HG03280 (cell line): ENCODE data around the gene KIAA0040.

ENCODE experiments used
- ATAC-seq: cut with Tn5 transposase; IDR thresholded peaks from one replicate; pipeline ENCODE4 v1.9.1; 2021; ENCODE audit warnings: mild to moderate bottlenecking, moderate library complexity; ENCODE audit not compliant: unreplicated experiment

The KIAA0040 gene

DNA sequence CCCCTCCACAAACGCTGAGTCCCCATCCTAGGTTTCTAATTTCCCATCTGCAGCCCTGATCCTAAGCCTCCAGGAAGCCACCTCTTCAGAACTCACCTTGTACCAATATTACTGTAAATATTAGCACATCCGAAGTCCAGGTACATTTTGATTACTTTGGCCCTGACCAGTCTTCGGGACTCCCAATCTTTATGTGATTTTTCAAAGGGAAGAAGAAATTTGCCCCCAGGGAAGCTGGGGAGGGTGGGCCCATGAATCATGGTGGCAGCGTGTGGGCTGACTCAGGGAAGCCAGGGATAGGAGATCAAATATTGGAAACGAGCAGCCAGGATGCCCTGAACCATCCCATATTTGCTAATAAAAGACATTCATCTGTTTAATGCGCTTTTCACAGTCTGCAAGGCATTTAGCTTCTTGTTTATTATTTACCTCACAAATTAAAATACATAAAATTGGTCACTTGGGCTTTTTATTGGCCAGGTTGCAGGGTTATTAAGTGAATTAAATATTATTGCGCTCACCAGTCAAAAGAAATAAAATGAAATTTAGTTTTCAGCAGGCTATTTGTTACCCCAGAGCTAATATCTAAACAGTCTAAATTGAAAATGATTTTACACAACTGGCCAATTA lies 46.6 kb downstream of the KIAA0040 start:
- no peak for ATAC-seq

DNA sequence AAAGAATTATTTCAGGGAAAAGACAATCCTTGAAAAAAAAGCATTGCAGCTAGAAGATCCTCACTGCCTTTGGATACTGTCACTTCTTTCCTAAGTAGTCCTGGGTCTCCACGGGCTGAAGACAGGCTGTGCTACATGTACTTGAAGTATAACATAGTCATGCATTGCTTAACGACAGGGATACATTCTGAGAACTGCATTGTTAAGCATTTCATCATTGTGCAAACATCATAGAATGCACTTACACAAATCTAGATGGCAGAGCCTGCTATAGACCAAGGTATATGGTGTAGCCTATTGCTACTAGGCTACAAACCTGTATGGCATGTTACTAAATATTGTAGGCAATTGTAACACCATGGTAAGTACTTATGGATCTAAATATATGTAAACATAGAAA lies 54.0 kb downstream of the KIAA0040 start:
- ATAC-seq: no peak

- ATAC-seq: no peak
Measured at GRCh38 chr1:175137369-175137768, 55.2 kb downstream of the KIAA0040 start.

DNA sequence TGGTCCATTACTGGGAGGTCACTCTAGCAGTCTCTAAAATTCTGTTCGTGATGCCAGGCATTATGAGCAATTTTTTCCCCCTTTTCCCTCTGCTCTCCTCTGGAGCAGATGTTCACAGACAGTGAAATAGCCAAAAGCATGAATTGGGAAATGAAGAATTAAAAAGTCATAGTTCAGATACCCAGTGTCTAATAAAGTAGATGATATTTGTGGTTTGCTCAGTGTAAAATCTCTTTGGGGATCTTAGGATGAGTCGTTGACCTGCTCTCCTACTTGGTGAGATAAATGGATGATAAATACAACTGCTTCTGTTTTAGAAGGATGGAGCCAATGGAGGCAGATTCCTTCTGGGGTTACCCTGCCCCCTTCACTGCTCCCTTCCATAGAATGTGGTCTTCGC lies 56.3 kb downstream of the KIAA0040 start:
- no peak for ATAC-seq

DNA sequence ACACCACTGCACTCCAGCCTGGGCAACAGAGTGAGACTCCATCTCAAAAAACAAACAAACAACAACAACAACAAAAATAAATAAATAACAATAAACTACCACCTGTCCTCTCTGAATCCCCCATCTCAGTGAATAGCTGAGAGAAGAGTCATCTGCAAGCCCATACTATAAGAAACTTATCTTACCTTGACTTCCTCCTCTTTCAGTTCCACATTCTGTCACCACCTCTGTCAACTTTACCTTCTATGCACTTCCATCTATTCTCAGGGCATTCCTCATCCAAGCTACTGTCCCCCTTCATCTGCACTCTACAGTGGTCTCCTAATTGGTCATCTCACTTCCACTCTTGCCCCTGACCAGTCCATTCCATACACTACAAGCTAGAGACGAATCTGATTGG lies 58.1 kb downstream of the KIAA0040 start:
- ATAC-seq: no peak

DNA sequence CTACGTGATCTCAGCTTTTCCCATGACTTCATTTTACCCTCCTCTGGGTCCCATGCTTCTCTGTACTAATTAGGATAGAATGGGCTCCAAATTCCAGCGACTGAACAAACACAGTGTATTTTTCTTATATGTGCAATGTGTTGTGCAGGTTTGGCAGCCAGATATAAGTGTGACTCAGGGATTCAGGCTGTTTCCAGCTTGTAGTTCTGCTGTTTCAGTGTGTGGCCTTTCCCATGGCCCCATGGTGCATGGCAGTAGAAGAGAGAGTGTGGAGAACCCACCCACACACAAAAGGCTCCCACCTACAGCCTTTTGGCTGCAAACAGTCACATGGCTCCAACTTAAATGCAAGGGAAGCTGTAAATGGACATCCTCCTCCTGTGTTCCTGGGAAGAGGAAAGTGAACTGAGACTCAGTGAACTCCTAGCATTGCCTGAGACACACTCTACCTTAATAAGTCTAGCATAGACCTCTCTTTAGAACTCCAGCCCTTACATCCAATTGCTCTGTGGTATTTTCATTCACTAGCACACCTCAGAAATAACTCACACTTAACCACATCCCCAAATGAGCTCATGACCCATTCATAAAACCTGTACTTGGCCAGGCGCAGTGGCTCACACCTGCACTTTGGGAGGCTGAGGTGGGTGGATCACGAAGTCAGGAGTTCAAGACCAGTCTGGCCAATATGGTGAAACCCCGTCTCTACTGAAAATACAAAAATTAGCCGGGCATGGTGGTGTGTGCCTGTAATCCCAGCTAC lies 58.7 kb downstream of the KIAA0040 start:
- no peak for ATAC-seq

GRCh38 chr1:175132436-175132835 lies 60.1 kb downstream of the KIAA0040 start:
- ATAC-seq: no peak

DNA sequence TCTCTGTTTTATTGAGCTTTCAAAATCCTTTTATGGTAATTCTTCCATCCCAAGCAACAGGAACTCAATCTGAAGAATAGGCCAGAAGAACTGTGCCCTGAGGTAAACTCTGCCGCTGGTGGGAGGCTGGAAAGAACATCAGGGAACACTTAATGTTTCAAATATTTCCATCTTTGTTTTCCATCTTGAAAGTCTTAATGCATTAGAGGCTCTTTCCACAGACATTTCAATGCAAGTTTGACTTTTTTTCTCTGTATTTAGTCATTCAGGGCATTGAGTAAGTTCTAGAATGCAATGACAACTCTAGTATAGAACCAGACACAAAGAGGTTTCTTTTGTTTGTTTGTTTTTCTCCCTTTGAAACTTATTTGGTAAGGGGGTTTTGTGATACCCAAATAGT lies 61.5 kb downstream of the KIAA0040 start:
- no peak for ATAC-seq

DNA sequence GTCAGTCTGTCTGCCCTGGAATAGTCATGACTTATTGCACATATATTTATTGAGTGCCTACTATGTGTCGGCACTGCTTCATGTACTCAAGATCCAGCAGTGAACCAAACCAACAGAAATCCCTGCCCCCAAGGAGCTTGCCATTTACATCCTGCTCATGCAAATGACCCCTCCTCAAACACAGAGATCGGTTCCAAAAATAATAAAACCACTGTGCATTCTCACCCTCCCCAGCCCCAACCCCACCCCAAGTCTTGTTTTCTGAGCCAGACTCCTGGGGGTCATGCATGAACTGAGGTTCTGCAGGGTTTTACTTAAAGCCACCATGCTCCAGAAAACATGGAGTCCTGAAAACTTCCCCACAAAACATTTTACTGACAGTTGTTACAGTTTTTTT lies 61.9 kb downstream of the KIAA0040 start:
- ATAC-seq: no peak

DNA sequence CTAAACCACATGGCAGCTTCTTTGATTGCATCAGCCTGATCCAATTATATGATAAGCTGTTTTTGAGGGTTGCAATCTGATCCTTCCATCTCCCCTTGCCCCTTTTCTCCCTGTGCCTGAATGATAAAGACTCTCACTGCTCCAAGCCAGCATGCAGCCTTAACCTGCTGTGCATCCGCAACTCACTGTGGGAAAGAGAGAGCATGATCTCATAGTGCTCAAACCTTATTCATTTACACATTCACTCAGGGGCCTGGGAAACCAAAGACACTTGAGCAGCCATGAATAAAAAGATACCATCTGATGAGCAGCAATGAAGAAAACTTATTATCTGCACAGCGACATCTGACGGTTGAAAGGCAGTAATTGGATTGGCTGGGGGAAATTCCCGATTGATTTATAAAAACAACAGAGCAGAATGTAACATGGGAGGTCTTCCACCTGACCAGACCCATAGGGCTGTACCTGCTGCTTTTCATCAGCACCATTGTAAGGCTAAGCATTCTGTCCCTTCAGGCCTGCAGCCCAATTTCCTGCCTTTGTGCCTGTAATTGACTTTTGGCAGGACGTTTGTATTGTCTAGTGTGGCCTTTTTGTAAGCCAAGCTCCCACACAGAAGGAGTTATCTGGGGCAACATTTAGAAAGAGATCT lies 62.5 kb downstream of the KIAA0040 start:
- ATAC-seq: no peak

GRCh38 chr1:175129644-175129996 lies 63.0 kb downstream of the KIAA0040 start:
- ATAC-seq: no peak

DNA sequence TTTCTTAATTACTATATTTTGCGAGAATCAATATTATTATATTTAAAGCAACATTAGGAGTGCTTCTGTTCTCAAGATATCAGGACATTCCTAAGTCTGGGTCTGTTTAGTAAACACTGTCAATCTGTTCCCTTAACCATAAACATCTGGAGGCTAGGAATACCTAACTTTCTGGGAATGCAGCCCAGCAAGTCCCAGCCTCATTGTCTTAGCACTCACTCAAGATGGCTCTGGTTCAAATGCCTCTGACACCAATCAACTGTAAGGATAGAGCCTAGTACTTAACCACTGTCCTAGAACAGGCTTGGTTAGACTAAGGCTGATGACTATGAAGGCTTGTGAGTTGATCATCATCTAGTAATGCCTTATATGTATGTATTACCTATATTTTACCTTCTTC lies 63.4 kb downstream of the KIAA0040 start:
- ATAC-seq: no peak

DNA sequence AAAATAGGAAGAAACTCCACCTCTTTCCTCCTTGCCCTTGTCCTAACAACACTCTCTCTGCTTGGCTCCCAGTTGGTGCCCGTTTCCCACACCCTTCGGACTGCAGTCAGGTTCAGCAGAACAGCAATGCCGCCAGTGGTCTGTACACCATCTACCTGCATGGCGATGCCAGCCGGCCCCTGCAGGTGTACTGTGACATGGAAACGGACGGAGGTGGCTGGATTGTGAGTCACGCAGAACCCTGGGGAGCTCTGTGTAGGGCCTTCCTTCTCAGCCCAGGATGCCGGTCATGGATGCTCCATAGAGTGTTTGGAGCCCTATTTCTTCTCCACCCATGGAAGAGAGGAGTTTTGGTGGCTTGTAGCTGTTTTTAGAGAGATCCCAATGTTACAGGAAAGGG lies 64.1 kb downstream of the KIAA0040 start:
- ATAC-seq: no peak

DNA sequence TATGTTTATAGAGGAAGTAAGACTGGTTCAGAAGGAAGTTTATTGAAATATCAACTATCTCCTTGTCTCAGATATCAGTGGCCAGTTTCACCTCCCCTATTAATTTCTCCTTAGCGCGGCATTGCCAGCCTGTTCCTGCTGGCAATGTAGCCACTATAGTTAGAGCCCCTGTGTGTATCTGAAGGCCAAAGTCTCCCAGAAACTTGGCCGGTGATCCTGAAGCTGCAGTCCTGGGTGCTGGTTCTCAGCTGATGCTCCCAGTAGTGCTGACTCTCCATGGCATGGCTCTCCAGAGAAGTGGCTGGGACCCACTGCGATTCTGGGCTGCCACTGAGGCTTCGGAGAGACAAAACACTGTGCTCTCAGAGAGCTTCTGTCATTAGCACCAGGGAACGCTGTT lies 65.0 kb downstream of the KIAA0040 start:
- ATAC-seq: no peak

GRCh38 chr1:175126347-175126746 lies 66.2 kb downstream of the KIAA0040 start:
- no peak for ATAC-seq

DNA sequence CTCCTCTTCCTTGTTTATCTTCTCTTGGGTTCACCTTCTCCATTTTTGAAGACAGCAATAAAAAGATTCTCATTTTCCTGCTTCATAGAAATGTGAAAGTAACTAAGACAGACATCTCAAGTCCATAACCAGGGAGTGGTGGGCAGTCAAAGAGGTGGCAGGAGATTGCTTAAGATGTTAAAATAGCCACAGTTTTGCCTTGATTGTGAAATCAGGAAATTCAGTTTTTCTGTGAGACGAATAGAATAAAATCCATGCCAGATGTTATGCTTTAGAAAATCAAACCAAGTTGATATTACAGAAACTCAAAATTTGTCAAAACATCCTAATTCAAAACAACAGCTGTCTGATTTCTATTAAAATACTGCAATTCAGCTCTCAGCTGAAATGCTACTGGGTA lies 67.7 kb downstream of the KIAA0040 start:
- ATAC-seq: no peak

DNA sequence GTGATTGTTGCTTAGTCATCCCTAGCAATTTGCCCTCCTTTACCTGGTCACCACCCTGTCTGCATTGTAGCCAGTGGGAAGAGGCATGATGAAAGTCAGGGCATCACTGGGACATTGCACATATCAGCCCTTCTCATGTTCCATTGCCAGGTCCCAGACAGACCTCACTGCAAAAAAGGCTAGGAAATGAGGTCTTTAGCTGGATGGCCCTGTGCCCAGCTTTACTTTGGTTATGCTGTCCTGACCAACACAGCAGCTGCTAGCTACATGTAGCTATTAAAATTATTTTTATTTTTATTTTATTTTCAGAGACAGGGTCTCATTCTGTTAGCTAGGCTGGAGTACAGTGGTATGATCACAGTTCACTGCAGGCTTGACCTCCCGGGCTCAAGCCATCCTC lies 72.1 kb downstream of the KIAA0040 start:
- no peak for ATAC-seq

DNA sequence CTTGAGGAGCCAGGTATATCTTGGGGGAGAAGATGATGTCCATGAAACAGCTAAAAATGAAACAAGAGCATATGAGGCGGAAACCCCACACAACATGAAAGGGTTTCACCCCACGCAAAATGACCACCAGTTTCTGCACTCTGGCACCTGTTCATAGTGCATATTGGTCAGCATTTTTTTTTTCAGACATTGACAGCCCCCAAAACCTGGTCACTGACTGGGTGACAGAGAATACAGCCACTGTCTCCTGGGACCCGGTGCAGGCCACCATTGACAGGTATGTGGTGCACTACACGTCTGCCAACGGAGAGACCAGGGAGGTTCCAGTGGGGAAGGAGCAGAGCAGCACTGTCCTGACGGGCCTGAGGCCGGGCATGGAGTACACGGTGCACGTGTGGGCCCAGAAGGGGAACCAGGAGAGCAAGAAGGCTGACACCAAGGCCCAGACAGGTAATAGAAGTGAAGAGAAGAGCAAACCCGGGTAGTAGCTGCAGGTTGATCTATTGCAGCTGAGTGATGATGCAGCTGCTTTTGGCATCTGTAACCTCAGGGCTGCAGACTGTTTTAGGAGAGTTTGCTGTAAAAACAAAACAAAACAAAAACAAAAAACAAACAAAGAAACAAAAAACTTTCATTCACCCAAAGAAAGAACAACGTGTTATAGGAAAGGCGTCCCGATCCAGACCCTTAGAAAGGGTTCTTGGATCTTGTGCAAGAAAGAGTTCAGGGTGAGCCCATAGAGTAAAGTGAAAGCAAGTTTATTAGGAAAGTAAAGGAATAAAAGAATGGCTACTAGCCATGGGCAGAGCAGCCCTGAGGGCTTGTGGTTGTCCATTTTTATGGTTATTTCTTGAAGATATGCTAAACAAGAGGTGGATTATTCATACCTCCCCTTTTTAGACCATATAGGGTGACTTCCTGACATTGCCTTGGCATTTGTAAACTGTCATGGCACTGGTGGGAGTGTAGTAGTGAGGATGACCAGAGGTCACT lies 73.9 kb downstream of the KIAA0040 start:
- ATAC-seq: no peak

GRCh38 chr1:175116903-175117302 lies 75.7 kb downstream of the KIAA0040 start:
- no peak for ATAC-seq

DNA sequence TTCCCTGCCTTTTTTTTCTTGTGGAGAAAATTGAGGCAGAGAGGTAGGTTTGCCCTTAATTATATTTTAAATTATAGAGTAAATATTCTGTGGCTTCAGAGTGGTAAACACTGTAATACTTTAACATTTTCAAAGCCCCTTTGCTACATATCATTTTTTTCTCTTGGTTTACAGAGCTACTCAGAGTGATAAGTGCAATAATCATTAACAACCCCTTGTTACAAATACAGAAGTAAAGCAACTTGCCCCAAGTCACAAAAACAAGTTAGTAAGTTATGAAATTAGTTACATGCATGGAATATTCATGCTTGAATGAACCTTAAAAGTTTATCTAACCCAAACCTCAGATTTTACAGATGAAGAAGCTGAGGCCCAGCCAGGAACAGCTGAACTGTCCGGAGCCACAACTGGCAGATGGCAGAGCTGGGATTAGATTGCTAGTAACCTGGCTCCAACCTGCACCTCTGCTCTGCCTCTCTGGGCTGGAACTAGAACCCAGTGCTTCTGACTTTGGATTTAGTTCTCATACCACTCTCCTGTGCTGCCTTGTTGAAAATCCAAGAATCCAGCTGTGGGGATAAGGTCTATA lies 76.3 kb downstream of the KIAA0040 start:
- no peak for ATAC-seq

DNA sequence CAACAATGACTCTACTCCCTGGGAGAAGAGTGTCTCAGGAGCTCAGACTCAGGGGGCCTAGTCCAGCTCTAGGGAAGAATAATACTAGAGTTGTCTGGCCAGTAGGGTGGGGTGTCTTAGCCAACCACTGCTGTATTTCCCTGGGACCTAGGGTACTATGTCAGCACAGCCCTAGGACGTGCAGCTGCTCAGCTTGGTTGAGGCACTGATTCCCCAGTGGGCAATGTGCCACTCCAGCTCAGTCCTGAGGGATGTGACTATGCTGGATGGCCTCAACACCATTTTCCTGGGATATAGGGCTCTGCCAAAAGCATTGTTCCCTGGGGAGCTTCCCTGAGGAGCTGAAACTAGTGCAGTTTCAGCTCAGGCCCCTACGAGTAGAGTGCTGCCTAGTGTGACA lies 77.6 kb downstream of the KIAA0040 start:
- ATAC-seq: no peak
